Measurements from ENCODE around the gene GRB2. TPM values are rescaled to one million over a fixed set of nuclear protein-coding genes. Genes with fewer than 3 reads are reported as not detected.

GRB2 gene
- total RNA-seq, 1 experiment from 2014 or later: 92.6 TPM

DNA sequence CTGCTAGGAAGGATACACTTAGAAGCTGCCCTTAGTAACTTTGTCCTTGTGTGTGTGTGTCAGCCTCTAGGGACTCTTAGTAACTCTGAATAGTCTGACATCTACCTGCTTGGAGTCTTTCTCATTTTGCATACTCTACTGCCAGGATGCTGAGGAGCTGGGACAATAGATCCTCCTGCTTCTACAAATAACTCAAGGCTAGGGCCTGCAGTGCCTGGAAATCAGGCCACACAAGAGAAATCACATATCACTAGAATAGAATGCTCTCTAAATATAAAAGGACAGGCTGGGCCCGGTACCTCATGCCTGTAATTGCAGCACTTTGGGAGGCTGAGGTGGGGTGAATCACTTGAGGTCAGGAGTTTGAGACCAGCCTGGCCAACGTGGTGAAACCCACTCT is 77.7 kb downstream of the GRB2 start:
- peaks cover 14% of the 10 kb centered on the region for H3K36me3 Mint-ChIP-seq
- CTCF ChIA-PET: interaction anchor here (1.3 to 1.4 kb wide), 2 partner anchors 38 to 84 kb away, joined by 4 to 5 read pairs; partner anchors contain the start of gene SLC25A19
- ATAC-seq (no peak), DNase-seq (ENCODE audit: low spot score) (no peak)
- POLR2A ChIA-PET: interaction anchor here (1.1 kb wide), 1 partner anchor 67 kb away, joined by 4 read pairs; no protein-coding TSS in a partner anchor
- TF ChIP-seq, protein P1, sequence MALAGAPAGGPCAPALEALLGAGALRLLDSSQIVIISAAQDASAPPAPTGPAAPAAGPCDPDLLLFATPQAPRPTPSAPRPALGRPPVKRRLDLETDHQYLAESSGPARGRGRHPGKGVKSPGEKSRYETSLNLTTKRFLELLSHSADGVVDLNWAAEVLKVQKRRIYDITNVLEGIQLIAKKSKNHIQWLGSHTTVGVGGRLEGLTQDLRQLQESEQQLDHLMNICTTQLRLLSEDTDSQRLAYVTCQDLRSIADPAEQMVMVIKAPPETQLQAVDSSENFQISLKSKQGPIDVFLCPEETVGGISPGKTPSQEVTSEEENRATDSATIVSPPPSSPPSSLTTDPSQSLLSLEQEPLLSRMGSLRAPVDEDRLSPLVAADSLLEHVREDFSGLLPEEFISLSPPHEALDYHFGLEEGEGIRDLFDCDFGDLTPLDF (CRISPR knock-in tag; IDR thresholded peaks at IDR 0.05): no peak
- TF ChIP-seq FOXP4 (CRISPR knock-in tag; IDR thresholded peaks at IDR 0.05): no peak
- TF ChIP-seq HMGA2 (CRISPR knock-in tag; IDR thresholded peaks at IDR 0.05): no peak
- no peak for TF ChIP-seq IRF2 (CRISPR knock-in tag; IDR thresholded peaks at IDR 0.05; ENCODE audit: borderline replicate concordance, low read depth)
- no peak for TF ChIP-seq ERG (CRISPR knock-in tag; IDR thresholded peaks at IDR 0.05)
- TF ChIP-seq ZNF263 (CRISPR knock-in tag; IDR thresholded peaks at IDR 0.05; ENCODE audit: low read depth): no peak
- TF ChIP-seq, protein P2, sequence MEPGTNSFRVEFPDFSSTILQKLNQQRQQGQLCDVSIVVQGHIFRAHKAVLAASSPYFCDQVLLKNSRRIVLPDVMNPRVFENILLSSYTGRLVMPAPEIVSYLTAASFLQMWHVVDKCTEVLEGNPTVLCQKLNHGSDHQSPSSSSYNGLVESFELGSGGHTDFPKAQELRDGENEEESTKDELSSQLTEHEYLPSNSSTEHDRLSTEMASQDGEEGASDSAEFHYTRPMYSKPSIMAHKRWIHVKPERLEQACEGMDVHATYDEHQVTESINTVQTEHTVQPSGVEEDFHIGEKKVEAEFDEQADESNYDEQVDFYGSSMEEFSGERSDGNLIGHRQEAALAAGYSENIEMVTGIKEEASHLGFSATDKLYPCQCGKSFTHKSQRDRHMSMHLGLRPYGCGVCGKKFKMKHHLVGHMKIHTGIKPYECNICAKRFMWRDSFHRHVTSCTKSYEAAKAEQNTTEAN (CRISPR knock-in tag; IDR thresholded peaks at IDR 0.05): no peak
- TF ChIP-seq TEAD1 (CRISPR knock-in tag; IDR thresholded peaks at IDR 0.05): no peak
- TF ChIP-seq ZNF219 (CRISPR knock-in tag; IDR thresholded peaks at IDR 0.05; ENCODE audit: borderline replicate concordance): no peak
- TF ChIP-seq, protein P3, sequence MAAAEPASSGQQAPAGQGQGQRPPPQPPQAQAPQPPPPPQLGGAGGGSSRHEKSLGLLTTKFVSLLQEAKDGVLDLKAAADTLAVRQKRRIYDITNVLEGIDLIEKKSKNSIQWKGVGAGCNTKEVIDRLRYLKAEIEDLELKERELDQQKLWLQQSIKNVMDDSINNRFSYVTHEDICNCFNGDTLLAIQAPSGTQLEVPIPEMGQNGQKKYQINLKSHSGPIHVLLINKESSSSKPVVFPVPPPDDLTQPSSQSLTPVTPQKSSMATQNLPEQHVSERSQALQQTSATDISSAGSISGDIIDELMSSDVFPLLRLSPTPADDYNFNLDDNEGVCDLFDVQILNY (CRISPR knock-in tag; IDR thresholded peaks at IDR 0.05): no peak
- no peak for TF ChIP-seq ZNF671 (CRISPR knock-in tag; IDR thresholded peaks at IDR 0.05)
- no peaks in the 10 kb centered on the region for H3K27me3 Mint-ChIP-seq (ENCODE audit: low read depth)
- peaks cover 39% of the 10 kb centered on the region for H3K4me1 Mint-ChIP-seq
- no peaks in the 10 kb centered on the region for H3K9me3 Mint-ChIP-seq
- no peak overlapping the region for H3K4me3 Mint-ChIP-seq
- no peak overlapping the region for H3K27ac Mint-ChIP-seq

- ChIA-PET CTCF (interaction anchor here (0.5 to 2.4 kb wide), 7 partner anchors 18 to 86 kb away, joined by 3 to 9 read pairs (median 4); partner anchors contain the start of genes GRB2 and MIF4GD), POLR2A (interaction anchor here (0.5 to 0.9 kb wide), 2 partner anchors 21 to 67 kb away, joined by 3 to 5 read pairs; no protein-coding TSS in a partner anchor)
- H3K27me3 Mint-ChIP-seq (ENCODE audit: low read depth): no peaks in the 10 kb centered on the region
- DNase-seq (ENCODE audit: low spot score) (no peak), ATAC-seq (no peak)
- peaks cover 19% of the 10 kb centered on the region for H3K36me3 Mint-ChIP-seq
- 0 out of 2 replicates have a peak overlapping the region, but pooled peaks have one; percentile 87 for H3K27ac Mint-ChIP-seq
- no peaks in the 10 kb centered on the region for H3K9me3 Mint-ChIP-seq
- no peak overlapping the region for H3K4me3 Mint-ChIP-seq
- peaks cover 35% of the 10 kb centered on the region for H3K4me1 Mint-ChIP-seq
- TF ChIP-seq, protein P4, sequence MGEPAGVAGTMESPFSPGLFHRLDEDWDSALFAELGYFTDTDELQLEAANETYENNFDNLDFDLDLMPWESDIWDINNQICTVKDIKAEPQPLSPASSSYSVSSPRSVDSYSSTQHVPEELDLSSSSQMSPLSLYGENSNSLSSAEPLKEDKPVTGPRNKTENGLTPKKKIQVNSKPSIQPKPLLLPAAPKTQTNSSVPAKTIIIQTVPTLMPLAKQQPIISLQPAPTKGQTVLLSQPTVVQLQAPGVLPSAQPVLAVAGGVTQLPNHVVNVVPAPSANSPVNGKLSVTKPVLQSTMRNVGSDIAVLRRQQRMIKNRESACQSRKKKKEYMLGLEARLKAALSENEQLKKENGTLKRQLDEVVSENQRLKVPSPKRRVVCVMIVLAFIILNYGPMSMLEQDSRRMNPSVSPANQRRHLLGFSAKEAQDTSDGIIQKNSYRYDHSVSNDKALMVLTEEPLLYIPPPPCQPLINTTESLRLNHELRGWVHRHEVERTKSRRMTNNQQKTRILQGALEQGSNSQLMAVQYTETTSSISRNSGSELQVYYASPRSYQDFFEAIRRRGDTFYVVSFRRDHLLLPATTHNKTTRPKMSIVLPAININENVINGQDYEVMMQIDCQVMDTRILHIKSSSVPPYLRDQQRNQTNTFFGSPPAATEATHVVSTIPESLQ (CRISPR knock-in tag; IDR thresholded peaks at IDR 0.05): no peak
- no peak for TF ChIP-seq ZMAT4 (CRISPR knock-in tag; IDR thresholded peaks at IDR 0.05)
- TF ChIP-seq, protein P5, sequence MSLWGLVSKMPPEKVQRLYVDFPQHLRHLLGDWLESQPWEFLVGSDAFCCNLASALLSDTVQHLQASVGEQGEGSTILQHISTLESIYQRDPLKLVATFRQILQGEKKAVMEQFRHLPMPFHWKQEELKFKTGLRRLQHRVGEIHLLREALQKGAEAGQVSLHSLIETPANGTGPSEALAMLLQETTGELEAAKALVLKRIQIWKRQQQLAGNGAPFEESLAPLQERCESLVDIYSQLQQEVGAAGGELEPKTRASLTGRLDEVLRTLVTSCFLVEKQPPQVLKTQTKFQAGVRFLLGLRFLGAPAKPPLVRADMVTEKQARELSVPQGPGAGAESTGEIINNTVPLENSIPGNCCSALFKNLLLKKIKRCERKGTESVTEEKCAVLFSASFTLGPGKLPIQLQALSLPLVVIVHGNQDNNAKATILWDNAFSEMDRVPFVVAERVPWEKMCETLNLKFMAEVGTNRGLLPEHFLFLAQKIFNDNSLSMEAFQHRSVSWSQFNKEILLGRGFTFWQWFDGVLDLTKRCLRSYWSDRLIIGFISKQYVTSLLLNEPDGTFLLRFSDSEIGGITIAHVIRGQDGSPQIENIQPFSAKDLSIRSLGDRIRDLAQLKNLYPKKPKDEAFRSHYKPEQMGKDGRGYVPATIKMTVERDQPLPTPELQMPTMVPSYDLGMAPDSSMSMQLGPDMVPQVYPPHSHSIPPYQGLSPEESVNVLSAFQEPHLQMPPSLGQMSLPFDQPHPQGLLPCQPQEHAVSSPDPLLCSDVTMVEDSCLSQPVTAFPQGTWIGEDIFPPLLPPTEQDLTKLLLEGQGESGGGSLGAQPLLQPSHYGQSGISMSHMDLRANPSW (CRISPR knock-in tag; conservative IDR thresholded peaks at IDR 0.05; ENCODE audit: low read depth): no peak
- no peak for TF ChIP-seq ZBTB21 (CRISPR knock-in tag; IDR thresholded peaks at IDR 0.05; ENCODE audit: borderline replicate concordance)
- TF ChIP-seq, protein P6, sequence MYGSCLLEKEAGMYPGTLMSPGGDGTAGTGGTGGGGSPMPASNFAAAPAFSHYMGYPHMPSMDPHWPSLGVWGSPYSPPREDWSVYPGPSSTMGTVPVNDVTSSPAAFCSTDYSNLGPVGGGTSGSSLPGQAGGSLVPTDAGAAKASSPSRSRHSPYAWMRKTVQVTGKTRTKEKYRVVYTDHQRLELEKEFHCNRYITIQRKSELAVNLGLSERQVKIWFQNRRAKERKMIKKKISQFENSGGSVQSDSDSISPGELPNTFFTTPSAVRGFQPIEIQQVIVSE (CRISPR knock-in tag; IDR thresholded peaks at IDR 0.05; ENCODE audit: borderline replicate concordance): no peak
- TF ChIP-seq USF2 (CRISPR knock-in tag; IDR thresholded peaks at IDR 0.05): no peak
Observed at GRCh38 chr17:75326226-75326848, 79.1 kb downstream of the GRB2 start.
